CD4-positive, alpha-beta T cell treated with Interferon alpha-2 for 1 hour (primary cell): ENCODE measurements around the gene ZNHIT3.
"Not testable (repeated sequence)": the region's sequence is repeated elsewhere in the genome, so short reads cannot be mapped to it uniquely, and the experiment has no call there.

Source experiments
- DNase-seq, 2 donors: peaks; one replicate each; pipeline ENCODE4 v3.0.0-alpha.2; 2020 to 2022

Gene ZNHIT3

DNA sequence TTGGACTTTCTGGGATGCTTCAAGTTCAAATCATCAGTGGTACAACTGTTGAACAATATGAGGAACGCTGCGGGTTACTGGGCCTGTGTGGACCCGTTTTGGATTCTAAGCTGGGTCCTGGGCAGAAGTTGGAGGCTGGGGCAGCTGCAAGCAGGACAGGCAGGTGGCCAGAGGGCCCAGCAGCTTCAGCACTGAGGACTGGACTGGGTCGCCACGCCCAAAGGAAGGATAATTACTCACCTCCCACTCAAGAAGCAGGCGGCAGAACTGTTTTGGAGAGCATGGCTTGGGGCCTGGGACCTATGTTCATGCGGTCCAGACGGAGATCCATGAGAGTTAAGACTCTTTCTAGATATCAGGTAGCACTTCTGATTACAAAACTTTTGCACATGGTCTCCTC, 1.5 kb upstream of the ZNHIT3 start:
- no peak for DNase-seq

DNA sequence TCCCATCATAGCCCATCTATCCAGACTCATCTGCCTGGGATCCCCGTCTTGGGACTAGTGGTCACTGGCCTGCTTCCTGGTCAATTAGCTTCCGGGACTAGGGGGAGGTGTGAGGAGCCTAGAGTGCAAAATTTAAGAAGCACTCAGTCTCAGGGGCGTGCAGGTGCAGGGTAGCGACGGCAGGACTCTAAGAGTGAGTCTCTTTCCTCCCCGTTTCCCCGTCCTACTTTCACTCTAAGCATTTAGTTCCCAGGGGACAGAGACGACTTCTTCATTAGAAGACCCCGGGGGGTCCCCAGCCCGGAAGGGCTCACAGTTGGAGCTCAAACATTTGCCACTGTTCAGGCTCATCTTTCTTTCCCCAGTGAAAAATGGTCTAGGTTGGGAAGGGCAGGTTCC, 677 bp upstream of the ZNHIT3 start:
- DNase-seq = no peak

DNA sequence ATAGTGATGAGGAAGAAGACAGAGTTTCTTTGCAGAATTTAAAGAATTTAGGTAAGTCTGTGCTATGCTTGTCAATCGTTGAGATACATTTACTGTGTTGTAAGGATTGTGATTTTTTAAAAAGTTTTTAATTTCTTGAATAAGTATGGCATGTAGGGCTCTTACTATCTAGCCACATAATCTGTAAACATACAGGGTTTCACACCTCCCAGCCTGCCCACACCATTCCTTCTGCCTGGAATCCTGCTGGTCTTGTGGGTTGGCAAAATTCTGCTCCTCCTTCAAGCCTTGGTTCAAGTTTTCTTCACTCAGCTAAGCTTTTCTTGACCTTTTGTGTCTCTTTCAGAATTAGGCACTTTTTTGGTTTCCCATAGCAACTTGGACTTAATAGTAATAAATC, 7.5 kb downstream of the ZNHIT3 start:
- DNase-seq = no peak

GRCh38 chr17:36494674-36495073, 8.2 kb downstream of the ZNHIT3 start:
- no peak for DNase-seq

- DNase-seq = no peak
Observed at GRCh38 chr17:36495076-36495578, 8.6 kb downstream of the ZNHIT3 start.

GRCh38 chr17:36496018-36496789, 9.7 kb downstream of the ZNHIT3 start:
- no peak for DNase-seq

- DNase-seq = no peak
Observed at GRCh38 chr17:36498155-36498554, 11.7 kb downstream of the ZNHIT3 start.

GRCh38 chr17:36498560-36499300, 12.2 kb downstream of the ZNHIT3 start:
- no peak for DNase-seq

GRCh38 chr17:36500745-36501225, 14.3 kb downstream of the ZNHIT3 start:
- DNase-seq = no peak

DNA sequence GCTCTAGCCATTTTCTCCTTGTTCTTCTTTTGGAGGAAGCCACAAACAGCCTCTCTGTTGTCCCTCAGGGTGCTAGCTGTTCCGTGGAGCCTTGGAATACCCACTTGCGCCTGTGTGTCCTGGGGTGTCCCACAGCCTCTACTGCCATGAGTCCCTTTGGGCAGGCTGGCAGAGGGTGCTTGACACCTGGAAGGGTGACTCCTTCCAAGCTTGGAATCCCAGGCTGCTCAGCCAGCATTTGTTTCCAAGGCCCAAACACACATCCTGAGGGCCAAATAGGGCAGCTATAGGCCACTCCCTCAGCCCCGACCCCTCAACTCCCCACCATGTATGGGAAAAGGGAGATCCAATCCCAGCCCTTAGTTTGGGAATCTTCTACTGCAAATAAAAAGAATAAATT, 14.9 kb downstream of the ZNHIT3 start:
- no peak for DNase-seq

GRCh38 chr17:36501963-36502362, 15.5 kb downstream of the ZNHIT3 start:
- no peak for DNase-seq

- no peak for DNase-seq
Observed at GRCh38 chr17:36503456-36504155, 17.1 kb downstream of the ZNHIT3 start.

GRCh38 chr17:36504156-36504545, 17.7 kb downstream of the ZNHIT3 start:
- no peak for DNase-seq

DNA sequence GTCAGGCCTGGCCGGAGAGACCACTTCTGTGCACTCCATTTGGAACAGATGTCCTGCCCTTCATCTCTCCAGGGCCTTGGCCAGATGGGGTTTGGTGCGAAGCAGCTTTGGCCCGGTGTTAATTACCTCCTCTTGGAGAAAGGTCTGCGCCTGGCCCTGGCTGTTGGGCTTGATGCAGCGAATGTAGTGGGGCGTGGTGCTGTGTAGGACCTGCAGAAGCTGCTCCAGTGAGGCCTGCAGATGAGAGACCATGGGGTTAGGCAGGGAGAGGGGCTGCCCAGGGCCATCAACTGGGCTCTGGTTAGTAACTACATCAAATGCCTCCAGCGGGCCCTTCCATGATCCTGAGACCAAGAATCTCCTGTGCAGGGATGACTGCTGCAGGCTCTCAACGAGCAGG, 18.7 kb downstream of the ZNHIT3 start:
- no peak for DNase-seq

DNA sequence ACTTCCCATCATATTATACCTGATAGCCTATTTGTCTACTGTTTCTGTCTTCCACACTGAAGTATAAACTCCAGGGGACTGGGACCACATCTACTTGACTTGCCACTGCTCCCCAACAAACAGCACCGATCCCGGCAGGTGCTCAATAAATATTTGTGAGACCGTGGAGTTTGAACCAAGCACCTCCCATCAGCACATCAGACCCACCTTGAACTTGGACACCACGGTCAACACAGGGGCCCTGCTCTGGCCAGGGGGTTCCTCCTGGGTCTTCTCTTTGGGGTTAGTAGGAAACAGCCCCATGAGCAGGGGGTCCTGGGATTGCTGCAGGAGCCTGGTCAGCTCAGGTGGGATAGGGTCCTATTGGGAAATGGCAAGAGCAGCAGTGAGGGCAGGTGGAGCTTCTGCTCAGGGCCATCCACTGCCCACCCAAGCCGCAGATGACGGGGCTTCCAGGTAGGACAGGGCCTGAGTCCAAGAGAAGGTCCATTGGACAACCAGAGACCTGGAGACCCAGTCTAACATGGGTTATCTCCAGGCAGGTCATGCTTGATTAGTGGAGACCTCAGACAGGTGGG, 19.9 kb downstream of the ZNHIT3 start:
- no peak for DNase-seq

- DNase-seq = no peak
Observed at GRCh38 chr17:36506831-36507230, 20.4 kb downstream of the ZNHIT3 start.

DNA sequence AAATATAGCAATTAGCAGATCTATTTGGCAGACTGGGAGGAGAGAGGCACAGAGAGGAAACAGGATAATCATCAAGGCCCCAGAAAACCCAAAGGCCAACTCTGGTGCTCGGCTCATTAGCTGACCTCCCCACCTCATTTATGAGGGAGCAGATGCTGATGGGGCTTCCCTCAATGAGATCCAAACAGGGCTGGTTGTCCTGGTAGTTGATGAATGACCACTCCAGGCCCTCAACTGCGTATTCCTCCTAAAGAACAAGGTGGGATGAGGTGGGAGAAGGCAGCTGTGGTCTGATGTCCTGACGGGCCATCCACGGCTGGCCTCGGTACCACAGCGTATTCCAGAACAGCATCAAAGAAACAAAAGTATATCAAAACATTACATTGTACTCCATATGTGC, 20.8 kb downstream of the ZNHIT3 start:
- DNase-seq = no peak

- DNase-seq = not testable (repeated sequence)
Observed at GRCh38 chr17:36508439-36508838, 22.0 kb downstream of the ZNHIT3 start.

DNA sequence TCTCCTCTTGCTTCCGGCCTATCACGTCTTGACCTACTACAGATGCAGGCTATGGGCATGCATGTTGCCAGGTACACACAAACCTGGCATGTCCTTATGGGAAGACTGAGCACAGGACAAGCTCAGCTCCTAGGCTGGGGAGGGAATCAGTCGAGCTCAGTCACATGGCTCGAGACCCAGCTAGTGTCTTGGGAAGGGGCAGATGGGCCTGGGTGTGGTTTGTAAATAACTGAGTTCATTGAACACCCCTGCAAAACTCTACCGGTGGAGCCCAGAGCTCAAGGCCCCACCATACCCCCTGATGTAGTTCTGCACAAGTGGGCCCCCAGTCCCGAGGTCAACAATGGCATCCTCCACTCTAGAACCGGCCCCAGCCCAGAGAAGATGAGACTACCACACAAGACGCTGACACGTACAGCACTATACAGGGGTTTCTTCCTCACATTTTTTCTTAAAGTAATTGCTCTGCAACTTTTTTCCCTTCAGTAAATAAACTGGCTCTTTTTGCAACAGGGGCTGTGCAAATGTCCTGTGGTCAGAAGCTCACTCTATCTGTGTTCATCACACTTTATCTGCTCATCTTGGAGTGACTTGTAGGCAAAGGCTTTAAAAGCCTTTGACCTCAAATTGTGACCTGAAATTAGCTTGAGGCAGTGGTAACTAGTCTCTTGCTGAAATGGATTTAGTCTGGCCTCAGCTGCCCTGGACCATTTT, 22.9 kb downstream of the ZNHIT3 start:
- DNase-seq = no peak

GRCh38 chr17:36510636-36511035, 24.2 kb downstream of the ZNHIT3 start:
- DNase-seq = no peak

DNA sequence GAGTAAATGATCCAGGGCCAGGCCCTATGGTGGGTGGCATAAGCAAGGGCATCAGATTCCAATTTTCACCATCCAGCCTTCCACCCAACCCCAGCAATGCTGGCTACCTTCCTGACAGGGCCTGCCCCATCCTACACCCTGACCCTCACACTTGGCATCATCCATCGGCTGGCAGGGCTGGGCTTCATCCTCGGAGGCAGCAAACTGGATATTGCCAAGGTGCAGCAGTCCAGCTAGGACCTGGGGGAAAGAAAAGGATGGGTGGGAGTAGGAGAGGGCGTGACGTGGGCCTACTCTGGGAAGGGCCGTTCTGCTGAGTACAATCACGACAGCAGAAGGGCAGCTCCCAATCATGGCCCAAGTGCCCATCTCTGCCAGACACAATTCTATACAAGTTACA, 24.7 kb downstream of the ZNHIT3 start:
- no peak for DNase-seq

GRCh38 chr17:36512641-36513040, 26.2 kb downstream of the ZNHIT3 start:
- no peak for DNase-seq
